Measurements from ENCODE around the gene SVOP.
A peak's percentile ranks its signal among the peaks of the same experiment; 100 is the strongest.
"Not testable (repeated sequence)": the region's sequence is repeated elsewhere in the genome, so short reads cannot be mapped to it uniquely, and the experiment has no call there.

Gene SVOP

DNA sequence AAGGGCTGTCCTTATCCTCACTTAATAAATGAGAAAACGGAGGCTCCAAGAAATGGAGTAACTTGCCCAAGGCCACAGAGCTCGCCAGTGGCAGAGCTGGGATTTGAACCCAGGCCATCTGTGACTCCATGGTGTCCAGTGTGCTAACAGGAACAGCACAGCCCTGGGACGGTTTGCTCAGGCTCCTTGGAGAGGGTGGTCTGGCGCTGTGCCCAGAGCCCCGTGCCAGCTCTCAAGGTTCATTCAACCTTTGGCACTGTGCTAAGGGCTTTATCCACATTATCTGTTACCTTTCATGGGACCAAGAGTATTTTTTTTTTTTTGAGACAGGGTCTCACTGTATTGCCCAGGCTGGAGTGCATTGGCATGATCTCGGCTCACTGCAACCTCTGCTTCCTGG lies 132.8 kb downstream of the SVOP start:
- DNase-seq (ENCODE audit: low read depth in 3 of 3), result no peak

DNA sequence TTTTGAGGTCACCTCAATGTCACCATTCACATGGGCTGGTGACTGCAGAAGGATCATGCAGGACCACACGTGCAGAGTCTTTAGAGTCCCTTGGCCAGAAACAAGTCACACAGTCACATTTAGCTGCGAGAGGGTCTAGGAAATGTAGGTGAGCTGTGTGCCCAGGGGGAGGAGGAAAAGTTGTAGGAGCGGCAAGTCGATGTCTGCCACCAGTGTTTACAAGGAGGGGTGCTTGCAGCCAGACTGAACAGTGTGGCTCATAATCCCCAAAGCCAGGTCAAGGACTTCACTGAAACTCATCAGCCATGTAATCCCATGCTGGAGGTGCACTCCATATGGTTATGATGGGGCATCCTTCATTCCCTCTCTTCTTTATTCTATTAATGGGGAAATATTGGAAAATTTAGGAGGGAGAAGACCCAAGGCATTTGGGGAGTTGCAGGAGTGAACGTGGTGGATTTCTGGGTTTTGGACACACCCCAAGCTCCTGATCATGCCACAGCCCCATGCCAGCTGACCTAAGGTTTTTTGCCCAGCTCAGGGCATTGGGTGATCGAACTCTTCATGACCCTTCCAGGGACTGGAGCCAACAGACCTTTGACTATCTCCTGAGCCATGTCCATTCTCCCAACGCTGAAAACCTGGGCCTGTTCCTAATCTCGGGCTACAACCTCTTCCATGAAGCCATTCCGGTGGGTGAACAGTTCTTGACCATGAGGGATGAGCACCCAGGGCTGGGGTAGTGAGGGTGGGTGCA lies 133.8 kb downstream of the SVOP start:
- DNase-seq (ENCODE audit: low read depth in 3 of 3), result no peak

DNA sequence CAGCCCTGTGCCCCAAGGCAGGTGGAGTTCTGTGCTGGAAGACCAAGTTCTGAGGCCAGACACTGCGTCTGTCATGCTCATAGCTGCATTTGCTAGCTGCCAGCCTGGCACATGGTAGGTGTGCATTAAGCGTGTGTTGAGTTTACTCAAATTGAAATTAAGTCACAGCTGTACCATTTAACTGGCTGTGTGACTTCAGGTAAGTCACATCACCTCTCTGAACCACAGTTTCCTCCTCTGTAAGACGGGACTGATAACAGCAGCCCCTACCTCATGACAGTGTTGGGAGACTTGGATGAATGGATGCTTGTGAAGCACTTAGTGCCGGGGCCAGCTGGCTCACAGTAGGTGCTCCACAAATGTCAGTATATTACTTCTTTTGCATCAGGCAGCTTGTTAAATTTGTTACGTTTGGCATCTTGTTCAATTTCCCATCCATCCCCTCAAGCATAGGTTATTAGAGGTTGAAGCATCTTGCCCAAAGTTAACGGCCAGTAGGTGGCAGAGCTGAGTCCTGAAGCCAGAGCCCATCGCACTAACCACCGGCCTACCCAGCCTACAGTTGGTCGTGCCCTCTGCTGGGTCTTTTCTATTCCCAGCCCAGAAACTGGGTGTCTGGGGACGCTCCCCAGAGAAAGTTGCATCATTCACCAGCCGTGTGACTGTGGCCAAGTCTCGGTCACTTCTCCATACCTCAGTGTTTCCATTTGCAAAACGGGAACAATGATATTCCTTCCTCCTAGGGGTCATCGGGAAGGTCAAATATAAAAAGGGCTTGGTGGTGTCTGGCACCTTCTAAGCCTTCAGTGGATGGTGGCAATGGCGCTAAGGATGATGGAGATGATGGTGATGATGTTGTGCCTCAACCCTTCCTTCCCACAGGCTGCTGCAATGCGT lies 136.5 kb downstream of the SVOP start:
- DNase-seq (ENCODE audit: low read depth in 3 of 3), result peak; percentile 46 to 75 (median 55)

- DNase-seq (ENCODE audit: low read depth in 3 of 3), result no peak
Measured at GRCh38 chr12:108881953-108882352, 138.9 kb downstream of the SVOP start.

DNA sequence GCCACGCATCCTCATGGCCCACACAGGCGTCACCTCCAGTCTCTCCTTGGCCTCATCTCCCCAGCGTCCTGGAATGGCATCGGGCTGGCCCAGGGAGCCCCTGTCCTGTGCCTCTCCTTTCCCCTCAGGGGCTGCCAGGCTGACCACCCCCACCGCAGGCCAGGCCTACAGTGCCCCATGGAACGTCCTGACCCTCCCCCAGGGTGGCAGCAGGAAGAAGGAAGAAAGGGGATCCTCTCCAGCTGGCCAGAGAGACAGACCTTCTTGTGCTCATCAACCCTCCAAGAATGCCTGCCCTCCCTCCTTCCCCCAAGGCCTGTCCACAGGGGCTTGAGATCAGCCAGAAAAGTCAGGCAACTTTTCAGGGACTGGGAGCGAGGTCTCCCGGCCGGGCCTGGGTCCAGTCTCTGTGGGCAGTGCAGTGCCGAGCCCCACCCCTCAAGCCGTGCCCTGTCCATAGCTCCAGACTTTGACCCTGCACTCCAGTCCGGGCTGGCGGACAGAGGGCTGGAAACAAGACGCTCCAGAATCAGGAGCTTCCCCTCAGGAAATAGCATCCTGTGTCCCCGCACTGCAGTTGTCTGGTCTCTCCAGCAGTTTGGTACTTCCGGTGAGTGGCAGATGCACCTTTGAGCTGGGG lies 141.1 kb downstream of the SVOP start, which contains the start of gene DAO:
Gene DAO (plus strand): TSS at position 478 of the 640 bp plus-strand sequence. CDS start 4,915 bp downstream, outside the sequence.
- no peak for DNase-seq (ENCODE audit: low read depth in 3 of 3)

DNA sequence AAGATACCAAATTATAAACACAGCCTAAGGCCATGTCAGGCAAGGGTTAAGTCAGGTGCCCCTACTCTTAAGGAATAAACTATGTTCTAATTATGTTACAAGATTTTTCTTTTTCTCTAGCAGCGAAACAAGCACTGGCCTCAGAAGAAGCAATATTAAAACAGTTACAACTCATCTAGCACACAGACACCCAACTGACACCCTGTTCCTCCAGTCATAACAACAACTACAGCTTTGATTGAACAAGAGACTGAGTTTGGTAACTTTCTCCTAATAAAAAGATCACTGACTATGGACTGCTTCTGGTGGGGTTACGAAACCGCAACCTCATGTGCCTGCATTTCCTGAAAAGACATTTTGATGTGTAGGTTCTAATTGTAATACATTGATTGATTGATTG lies 144.3 kb downstream of the SVOP start:
- no peak for DNase-seq (ENCODE audit: low read depth in 3 of 3)

DNA sequence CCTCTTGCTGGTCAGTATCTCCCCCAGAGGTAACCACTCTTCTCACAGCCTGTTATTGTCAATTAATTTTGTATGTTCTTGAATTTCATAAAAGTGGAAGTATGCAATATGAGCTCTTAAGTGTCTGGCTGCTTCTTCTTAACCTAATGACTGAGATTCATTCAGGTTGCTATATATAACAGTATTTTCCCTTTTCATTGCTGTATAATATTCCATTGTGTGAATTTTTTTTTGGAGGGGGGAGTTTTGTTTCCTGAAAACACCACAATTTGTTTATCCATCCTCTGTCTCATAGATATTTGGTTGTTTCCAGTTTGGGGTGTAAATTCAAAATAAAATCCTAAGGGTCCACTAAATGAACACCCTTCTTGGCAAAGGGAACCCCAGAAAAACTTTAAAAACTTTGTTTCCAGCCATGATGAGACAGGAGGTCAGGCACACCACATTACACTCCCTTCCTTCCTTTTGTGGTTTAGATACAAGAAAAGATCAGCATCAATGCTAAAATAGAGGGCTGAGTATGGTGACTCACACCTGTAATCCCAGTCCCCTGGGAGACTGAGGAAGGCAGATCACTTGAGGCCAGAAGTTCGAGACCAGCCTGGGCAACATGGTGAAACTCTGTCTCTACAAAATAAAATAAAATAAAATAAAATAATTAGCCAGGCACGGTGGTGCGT lies 145.0 kb downstream of the SVOP start:
- no peak for DNase-seq (ENCODE audit: low read depth in 3 of 3)

- no peak for DNase-seq (ENCODE audit: low read depth in 3 of 3)
Measured at GRCh38 chr12:108875280-108875679, 145.6 kb downstream of the SVOP start.

DNA sequence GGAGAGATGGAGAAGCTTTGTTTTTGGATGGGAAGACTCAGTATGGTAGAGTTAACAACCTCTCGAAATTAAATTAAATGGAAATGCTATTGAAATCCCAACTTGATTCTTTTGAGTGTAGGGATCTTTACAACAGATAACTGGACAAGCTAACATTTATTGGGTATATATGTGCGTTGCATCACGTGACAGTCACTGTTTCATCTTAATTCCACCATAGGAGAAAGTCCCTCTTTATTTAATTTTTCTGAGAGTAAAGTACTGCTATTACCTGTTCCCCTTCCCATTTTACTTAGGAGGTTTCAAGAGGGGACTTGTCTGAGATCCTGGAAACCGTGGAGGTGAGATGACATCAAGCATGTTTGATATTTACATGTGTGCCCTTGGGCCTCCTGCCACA lies 152.1 kb downstream of the SVOP start:
- DNase-seq (ENCODE audit: low read depth in 3 of 3), result no peak

DNA sequence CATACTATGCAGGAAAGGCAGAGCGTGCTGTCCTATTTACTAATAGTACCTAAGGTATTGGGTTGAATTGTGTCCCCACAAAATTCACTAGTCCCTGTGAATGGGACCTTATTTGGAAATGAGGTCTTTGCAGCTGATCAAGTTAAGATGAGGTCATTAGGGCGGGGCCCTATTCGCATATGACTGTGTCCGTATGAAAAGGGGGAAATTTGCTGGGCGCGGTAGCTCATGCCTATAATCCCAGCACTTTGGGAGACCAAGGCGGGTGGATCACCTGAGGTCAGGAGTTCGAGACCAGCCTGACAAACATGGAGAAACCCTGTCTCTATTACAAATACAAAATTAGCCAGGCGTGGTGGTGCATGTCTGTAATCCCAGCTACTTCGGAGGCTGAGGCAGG lies 154.8 kb downstream of the SVOP start:
- DNase-seq (ENCODE audit: low read depth in 3 of 3), result not testable (repeated sequence)

- DNase-seq (ENCODE audit: low read depth in 3 of 3), result no peak
Measured at GRCh38 chr12:108865169-108865568, 155.7 kb downstream of the SVOP start.

DNA sequence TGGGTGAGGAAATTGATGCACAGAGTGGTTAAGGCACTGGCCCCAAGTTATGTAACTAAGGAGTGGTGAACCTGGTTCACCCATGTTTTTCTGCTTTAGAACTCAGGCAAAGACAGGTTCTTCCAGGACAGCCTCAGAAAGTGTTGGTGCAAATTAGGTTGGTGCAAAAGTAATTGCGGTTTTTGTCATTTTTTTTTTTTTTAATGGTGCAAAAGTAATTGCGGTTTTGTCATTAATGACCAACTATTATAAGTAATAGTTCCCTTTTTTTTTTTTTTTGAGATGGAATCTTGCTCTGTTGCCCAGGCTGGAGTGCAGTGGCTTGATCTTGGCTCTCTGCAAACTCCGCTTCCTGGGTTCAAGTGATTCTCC lies 158.3 kb downstream of the SVOP start:
- DNase-seq (ENCODE audit: low read depth in 3 of 3), result no peak

DNA sequence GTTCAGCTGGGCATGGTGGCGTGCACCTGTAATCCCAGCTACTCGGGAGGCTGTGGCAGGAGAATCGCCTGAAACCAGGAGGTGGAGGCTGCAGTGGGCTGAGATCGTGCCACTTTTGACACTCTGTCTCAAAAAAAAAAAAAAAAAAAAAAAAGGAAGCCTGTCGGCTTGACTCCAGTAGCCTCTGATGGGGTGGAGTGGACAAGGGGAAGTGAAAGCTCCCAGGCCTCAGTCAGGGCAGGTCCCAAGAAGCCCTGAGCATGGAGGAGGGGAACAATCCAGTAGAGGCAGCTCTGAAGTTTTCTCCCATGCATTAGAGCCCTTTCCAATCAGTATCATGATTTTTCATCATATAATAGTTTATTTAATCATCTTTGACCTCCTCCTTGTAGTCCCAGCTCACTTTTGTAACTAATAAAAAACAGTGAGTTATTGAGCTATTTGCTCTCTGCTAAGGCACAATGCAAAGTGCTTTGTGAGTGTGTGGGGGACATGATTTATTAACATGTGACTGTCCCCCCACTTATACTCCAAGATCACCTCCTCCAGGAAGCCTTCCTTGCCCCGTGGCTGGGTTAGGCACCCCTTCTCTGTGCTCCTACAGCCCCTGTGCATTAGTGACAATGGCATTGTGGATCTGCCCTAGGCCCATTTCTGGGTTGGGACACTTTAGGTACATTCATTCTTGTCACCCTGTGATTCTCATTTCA lies 158.8 kb downstream of the SVOP start:
- DNase-seq (ENCODE audit: low read depth in 3 of 3), result no peak

- DNase-seq (ENCODE audit: low read depth in 3 of 3), result no peak
Measured at GRCh38 chr12:108860443-108860842, 160.4 kb downstream of the SVOP start.

- no peak for DNase-seq (ENCODE audit: low read depth in 3 of 3)
Measured at GRCh38 chr12:108859923-108860291, 161.0 kb downstream of the SVOP start.

DNA sequence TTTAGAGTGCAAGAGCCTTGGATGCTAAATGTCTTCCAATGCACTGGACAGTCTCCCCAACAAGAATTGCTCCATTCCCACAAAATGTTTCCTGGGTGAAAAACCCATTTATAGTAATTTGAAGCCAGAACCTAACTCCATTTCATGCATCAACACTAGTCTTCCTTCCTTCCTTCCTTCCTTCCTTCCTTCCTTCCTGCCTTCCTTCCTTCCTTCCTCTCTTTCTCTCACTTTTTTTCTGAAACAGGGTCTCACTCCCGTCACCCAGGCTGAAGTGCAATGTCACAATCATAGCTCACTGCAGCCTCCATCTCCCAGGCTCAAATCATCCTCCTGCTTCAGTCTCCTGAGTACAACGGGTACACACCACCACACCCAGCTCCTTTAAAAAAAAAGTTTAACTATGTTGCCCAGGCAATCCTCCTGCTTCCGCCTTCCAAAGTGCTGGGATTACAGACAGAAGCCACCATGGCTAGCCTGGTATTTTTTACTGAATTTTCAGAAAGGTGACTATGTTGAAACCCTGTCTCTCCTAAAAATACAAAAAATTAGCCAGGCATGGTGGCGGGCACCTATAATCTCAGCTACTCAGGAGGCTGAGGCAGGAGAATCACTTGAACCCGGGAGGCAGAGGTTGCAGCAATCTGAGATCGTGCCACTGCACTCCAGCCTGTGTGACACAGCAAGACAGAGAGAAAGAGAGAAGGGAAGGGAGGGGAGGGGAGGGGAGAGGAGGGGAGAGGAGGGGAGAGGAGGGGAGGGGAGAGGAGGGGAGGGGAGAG lies 161.5 kb downstream of the SVOP start:
- DNase-seq (ENCODE audit: low read depth in 3 of 3), result not testable (repeated sequence)

DNA sequence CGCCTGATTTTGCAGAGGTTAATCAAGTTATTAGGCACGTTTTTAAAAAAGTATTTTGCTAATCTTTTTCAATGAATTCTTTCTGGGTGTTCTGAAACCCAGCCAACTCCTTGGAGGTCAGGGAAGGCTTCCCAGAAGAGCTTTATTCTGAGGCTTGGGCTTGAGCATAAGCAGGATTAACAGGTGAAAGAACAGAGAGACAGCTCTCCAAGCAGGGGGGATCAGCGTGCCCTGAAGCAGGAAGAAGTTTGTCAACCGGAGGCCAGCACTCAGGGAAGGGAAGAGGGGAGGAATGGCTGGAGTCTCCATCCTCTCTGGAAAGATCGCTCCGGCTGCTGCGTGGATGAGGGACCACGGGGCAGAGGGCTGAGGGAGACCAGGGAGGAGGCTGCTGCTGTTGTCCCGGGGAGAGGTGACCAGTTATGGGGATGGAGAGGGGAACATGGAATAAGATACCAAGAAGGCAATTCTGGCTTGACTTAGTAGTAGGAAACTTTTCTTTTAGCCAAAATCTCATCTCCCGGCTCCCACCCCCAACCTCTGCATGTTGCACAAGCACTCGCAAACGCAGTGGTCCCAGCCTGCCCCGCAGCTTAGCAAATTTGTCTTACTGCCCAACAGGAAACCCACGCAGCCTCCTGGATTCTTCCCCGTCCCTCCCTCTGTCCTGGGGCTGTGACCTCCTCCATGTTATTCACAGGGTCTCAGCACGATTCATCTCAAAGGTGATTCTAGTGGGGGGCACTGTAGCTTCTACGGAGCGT lies 162.4 kb downstream of the SVOP start:
- no peak for DNase-seq (ENCODE audit: low read depth in 3 of 3)

Data from stimulated activated CD4-positive, alpha-beta T cell treated with anti-CD3 and anti-CD28 coated beads, TNF-alpha, amount 100 ng/mL, for 48 hours (primary cell).